GM18508 (cell line): ENCODE measurements around the gene TMC2.

Experiments
- ATAC-seq: cut with Tn5 transposase; IDR thresholded peaks from one replicate; pipeline ENCODE4 v1.9.1; 2021; ENCODE audit warnings: moderate number of reproducible peaks; ENCODE audit not compliant: insufficient read depth, unreplicated experiment

Gene TMC2

GRCh38 chr20:2619337-2619736 lies 83.0 kb downstream of the TMC2 start:
- ATAC-seq, result no peak

GRCh38 chr20:2619961-2620595 lies 83.7 kb downstream of the TMC2 start:
- ATAC-seq, result no peak

GRCh38 chr20:2624190-2624589 lies 87.8 kb downstream of the TMC2 start:
- no peak for ATAC-seq

- no peak for ATAC-seq
Measured at GRCh38 chr20:2625062-2625461, 88.7 kb downstream of the TMC2 start.

- ATAC-seq, result no peak
Measured at GRCh38 chr20:2626853-2627541, 90.6 kb downstream of the TMC2 start.

GRCh38 chr20:2631228-2631627 lies 94.9 kb downstream of the TMC2 start:
- ATAC-seq, result no peak

GRCh38 chr20:2633381-2633780 lies 97.0 kb downstream of the TMC2 start:
- ATAC-seq, result no peak

- no peak for ATAC-seq
Measured at GRCh38 chr20:2637246-2637645, 100.9 kb downstream of the TMC2 start.

- no peak for ATAC-seq
Measured at GRCh38 chr20:2640260-2640659, 103.9 kb downstream of the TMC2 start.

- no peak for ATAC-seq
Measured at GRCh38 chr20:2640899-2641298, 104.5 kb downstream of the TMC2 start.

GRCh38 chr20:2643708-2644107 lies 107.3 kb downstream of the TMC2 start:
- ATAC-seq, result no peak

GRCh38 chr20:2651772-2652723 lies 115.7 kb downstream of the TMC2 start, which contains the start of gene NOP56:
Gene NOP56 (plus strand): TSS chr20:2652632. CDS start chr20:2652661, 29 bp downstream.
- ATAC-seq, result no peak

GRCh38 chr20:2652724-2653555 lies 116.6 kb downstream of the TMC2 start:
- no peak for ATAC-seq

- no peak for ATAC-seq
Measured at GRCh38 chr20:2653556-2654383, 117.4 kb downstream of the TMC2 start.

GRCh38 chr20:2654384-2654822 lies 118.0 kb downstream of the TMC2 start:
- ATAC-seq, result no peak

- no peak for ATAC-seq
Measured at GRCh38 chr20:2654831-2655230, 118.5 kb downstream of the TMC2 start.

- ATAC-seq, result no peak
Measured at GRCh38 chr20:2655331-2656116, 119.2 kb downstream of the TMC2 start.

GRCh38 chr20:2656471-2657117 lies 120.2 kb downstream of the TMC2 start:
- no peak for ATAC-seq
